Neural cell (in vitro differentiated cells): ENCODE results near the gene CABP1.

ENCODE experiments used
- CTCF ChIP-seq: fragments of 450-650 bp; IDR thresholded peaks from 2 replicates; pipeline ENCODE4 v1.5.1; 2014; ENCODE audit warnings: antibody characterized with exemption, mild to moderate bottlenecking, moderate library complexity; ENCODE audit not compliant: poor library complexity, severe bottlenecking
- POLR2AphosphoS5 ChIP-seq: IDR thresholded peaks from 2 replicates; pipeline ENCODE4 v1.6.1; 2012
- REST ChIP-seq: IDR thresholded peaks from 2 replicates; pipeline ENCODE4 v1.6.1; 2012; ENCODE audit warnings: borderline replicate concordance

- TF ChIP-seq CTCF, result no peak
- no peak for TF ChIP-seq POLR2AphosphoS5
- no peak for TF ChIP-seq REST
These were observed 40.5 kb upstream of the CABP1 start for GRCh38 chr12:120599672-120600552.
